Parathyroid adenoma (tissue), 2 donors: ENCODE results near the gene GID4.

ENCODE experiments used
- H2AFZ ChIP-seq: fragments of 300-600 bp; sonication (generic); one replicate; pipeline ENCODE4 v1.7.0; 2017; ENCODE audit warnings: antibody characterized with exemption, mild to moderate bottlenecking
- H3K27ac ChIP-seq: fragments of 300-600 bp; sonication (generic); one replicate; pipeline ENCODE4 v1.7.0; 2017
- H3K27me3 ChIP-seq: fragments of 300-600 bp; sonication (generic); one replicate; pipeline ENCODE4 v1.7.0; 2017; ENCODE audit warnings: low read length; ENCODE audit not compliant: control insufficient read depth, insufficient read depth
- H3K36me3 ChIP-seq: fragments of 300-600 bp; sonication (generic); one replicate; pipeline ENCODE4 v1.7.0; 2017; ENCODE audit warnings: low read length; ENCODE audit not compliant: control insufficient read depth, insufficient read depth
- H3K4me1 ChIP-seq: fragments of 300-600 bp; sonication (generic); one replicate; pipeline ENCODE4 v1.7.0; 2017; ENCODE audit warnings: control low read depth
- H3K4me2 ChIP-seq: fragments of 300-600 bp; sonication (generic); one replicate; pipeline ENCODE4 v1.7.0; 2017; ENCODE audit warnings: low read length
- H3K4me3 ChIP-seq: fragments of 300-600 bp; sonication (generic); one replicate; pipeline ENCODE4 v1.7.0; 2017; ENCODE audit warnings: low read depth, low read length
- H3K79me2 ChIP-seq: fragments of 300-600 bp; sonication (generic); one replicate; pipeline ENCODE4 v1.7.0; 2017; ENCODE audit warnings: control low read depth
- H3K9ac ChIP-seq: fragments of 300-600 bp; sonication (generic); one replicate; pipeline ENCODE4 v1.7.0; 2017; ENCODE audit warnings: mild to moderate bottlenecking
- H3K9me3 ChIP-seq: fragments of 300-600 bp; sonication (generic); one replicate; pipeline ENCODE4 v1.7.0; 2017; ENCODE audit warnings: low read length; ENCODE audit not compliant: control insufficient read depth
- TF ChIP-seq, protein P1 (sequence below): fragments of 300-600 bp; sonication (generic); IDR thresholded peaks from one replicate; pipeline ENCODE4 v1.7.0; 2017; ENCODE audit warnings: antibody characterized with exemption, mild to moderate bottlenecking
- donor health status: primary hyperparathyroidism.

Gene GID4

DNA sequence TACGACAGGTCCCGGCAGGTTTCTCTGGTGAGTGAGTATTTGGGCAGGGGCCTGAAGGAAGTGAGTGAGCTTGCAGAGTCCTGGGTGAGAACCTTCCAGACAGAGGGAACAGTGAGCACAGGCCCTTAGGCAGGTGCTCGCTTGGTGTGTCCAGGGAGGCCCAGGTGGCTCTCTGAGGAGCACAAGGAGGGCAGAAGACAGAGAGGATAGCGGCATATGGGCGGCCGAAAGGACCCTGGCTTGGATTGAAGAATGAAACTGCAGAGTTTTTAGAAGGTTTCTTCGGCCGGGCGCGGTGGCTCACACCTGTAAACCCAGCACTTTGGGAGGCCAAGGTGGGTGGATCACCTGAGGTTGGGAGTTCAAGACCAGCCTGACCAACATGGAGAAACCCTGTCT, 55.2 kb downstream of the GID4 start:
- TF ChIP-seq, protein P1, sequence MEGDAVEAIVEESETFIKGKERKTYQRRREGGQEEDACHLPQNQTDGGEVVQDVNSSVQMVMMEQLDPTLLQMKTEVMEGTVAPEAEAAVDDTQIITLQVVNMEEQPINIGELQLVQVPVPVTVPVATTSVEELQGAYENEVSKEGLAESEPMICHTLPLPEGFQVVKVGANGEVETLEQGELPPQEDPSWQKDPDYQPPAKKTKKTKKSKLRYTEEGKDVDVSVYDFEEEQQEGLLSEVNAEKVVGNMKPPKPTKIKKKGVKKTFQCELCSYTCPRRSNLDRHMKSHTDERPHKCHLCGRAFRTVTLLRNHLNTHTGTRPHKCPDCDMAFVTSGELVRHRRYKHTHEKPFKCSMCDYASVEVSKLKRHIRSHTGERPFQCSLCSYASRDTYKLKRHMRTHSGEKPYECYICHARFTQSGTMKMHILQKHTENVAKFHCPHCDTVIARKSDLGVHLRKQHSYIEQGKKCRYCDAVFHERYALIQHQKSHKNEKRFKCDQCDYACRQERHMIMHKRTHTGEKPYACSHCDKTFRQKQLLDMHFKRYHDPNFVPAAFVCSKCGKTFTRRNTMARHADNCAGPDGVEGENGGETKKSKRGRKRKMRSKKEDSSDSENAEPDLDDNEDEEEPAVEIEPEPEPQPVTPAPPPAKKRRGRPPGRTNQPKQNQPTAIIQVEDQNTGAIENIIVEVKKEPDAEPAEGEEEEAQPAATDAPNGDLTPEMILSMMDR: no peak

DNA sequence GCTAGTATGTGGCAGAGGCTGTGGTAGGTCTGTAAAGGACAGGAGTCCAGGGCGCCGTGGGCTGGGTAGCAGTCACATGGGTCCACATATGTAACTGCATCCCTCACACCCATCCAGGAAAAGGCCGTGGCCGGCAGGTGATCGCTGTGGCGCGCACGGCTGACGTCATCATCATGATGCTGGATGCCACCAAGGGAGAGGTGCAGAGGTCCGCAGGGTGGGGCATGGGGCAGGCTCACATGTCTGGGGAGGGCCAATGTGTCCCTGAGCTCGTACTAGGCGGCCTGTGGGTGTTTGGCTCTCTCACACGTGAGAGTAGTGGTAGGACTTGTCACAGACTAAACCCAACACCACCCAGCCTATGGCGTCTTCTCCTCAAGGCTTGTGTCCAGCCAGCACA, 60.3 kb downstream of the GID4 start:
- Histone ChIP-seq H3K4me2 (no peak overlapping the region), H3K27me3 (no peaks in the 10 kb centered on the region), H3K79me2 (no peaks in the 10 kb centered on the region), H3K4me3 (no peak overlapping the region), H3K36me3 (no peaks in the 10 kb centered on the region), H3K4me1 (no peaks in the 10 kb centered on the region), H3K9ac (no peak overlapping the region), H3K9me3 (no peaks in the 10 kb centered on the region), H3K27ac (no peak overlapping the region), H2AFZ (no peak overlapping the region)
- TF ChIP-seq, protein P1: no peak

More for the DNA sequence above, 55.2 kb downstream of the GID4 start:
- H3K4me2 ChIP-seq: no peak overlapping the region
- H2AFZ ChIP-seq: no peak overlapping the region
- no peaks in the 10 kb centered on the region for H3K79me2 ChIP-seq
- no peak overlapping the region for H3K4me3 ChIP-seq
- H3K36me3 ChIP-seq: no peaks in the 10 kb centered on the region
- no peaks in the 10 kb centered on the region for H3K4me1 ChIP-seq
- H3K27me3 ChIP-seq: no peaks in the 10 kb centered on the region
- no peaks in the 10 kb centered on the region for H3K9me3 ChIP-seq
- no peak overlapping the region for H3K27ac ChIP-seq
- H3K9ac ChIP-seq: no peak overlapping the region

DNA sequence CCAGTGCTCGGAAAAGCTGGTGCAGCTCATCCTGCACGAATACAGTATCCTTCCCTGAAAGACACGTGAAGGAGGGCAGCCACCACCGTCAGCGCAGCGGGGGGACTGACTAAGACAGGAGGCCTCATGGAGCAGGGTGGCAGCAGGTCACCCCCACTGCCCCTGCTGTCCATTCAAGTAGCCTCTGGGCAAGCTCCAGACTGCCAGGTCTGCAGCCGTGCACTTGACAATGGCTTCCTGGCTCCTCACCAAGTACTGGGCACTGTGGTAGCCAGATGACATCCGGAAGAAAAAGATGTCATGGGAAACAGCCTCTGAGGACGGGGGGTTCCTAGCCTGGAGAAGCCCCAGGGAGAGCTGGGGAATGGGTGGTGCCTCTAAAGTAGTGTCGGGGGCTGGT, 61.4 kb downstream of the GID4 start:
- Histone ChIP-seq H3K4me3 (no peak overlapping the region), H2AFZ (no peak overlapping the region), H3K79me2 (no peaks in the 10 kb centered on the region), H3K9ac (no peak overlapping the region), H3K9me3 (no peaks in the 10 kb centered on the region), H3K27me3 (no peaks in the 10 kb centered on the region), H3K4me1 (no peaks in the 10 kb centered on the region), H3K27ac (no peak overlapping the region), H3K36me3 (no peaks in the 10 kb centered on the region), H3K4me2 (no peak overlapping the region)
- TF ChIP-seq, protein P1: no peak

DNA sequence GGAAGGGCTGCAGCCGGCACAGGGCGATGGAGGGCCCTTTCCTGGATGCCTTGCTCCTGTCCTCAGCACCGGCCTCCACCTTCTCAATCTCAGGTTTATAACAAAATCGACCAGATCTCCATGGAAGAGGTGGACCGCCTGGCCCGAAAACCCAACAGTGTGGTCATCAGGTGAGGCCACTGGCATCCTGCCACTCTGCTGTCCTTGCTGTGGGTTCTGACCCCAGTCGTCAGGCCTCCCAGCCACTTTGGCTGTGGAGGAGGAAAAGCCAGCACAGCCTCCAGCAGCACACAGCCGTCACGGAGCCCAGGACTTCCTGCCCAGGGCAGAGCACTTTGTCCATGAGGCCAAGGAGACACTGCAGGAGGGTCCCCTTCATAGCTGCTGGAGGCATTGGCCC, 62.6 kb downstream of the GID4 start:
- Histone ChIP-seq H2AFZ (no peak overlapping the region), H3K9me3 (no peaks in the 10 kb centered on the region), H3K4me1 (no peaks in the 10 kb centered on the region), H3K27ac (no peak overlapping the region), H3K9ac (no peak overlapping the region), H3K79me2 (no peaks in the 10 kb centered on the region), H3K36me3 (no peaks in the 10 kb centered on the region), H3K27me3 (no peaks in the 10 kb centered on the region), H3K4me3 (no peak overlapping the region), H3K4me2 (no peak overlapping the region)
- TF ChIP-seq, protein P1: no peak

DNA sequence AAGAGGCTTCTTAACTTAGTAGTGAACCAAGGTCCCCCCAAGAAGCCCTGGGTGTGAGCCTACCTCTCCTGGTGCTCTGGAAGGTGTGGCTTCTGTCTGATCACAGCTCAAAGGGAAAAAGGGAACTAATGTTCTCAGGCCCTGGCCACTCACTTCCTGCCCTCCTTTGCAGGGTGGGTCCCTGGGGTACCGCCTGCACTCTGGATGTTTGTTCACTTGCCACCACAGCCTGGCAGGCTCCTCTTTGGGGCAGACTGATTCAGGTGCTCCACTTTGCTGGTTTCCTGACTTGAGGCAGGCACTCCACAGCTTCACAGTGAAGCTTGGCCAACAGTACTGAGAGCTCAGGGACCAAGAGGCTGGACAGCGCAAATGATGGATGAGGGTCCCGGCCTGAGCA, 63.4 kb downstream of the GID4 start:
- Histone ChIP-seq H3K36me3 (no peaks in the 10 kb centered on the region), H3K9me3 (no peaks in the 10 kb centered on the region), H3K27ac (no peak overlapping the region), H3K4me2 (no peak overlapping the region), H3K9ac (no peak overlapping the region), H2AFZ (no peak overlapping the region), H3K79me2 (no peaks in the 10 kb centered on the region), H3K4me1 (no peaks in the 10 kb centered on the region), H3K27me3 (no peaks in the 10 kb centered on the region), H3K4me3 (no peak overlapping the region)
- TF ChIP-seq, protein P1: no peak
